ENCODE results near the gene SPHKAP.
"Not testable (repeated sequence)": the region's sequence is repeated elsewhere in the genome, so short reads cannot be mapped to it uniquely, and the experiment has no call there.

The SPHKAP gene, protein sequence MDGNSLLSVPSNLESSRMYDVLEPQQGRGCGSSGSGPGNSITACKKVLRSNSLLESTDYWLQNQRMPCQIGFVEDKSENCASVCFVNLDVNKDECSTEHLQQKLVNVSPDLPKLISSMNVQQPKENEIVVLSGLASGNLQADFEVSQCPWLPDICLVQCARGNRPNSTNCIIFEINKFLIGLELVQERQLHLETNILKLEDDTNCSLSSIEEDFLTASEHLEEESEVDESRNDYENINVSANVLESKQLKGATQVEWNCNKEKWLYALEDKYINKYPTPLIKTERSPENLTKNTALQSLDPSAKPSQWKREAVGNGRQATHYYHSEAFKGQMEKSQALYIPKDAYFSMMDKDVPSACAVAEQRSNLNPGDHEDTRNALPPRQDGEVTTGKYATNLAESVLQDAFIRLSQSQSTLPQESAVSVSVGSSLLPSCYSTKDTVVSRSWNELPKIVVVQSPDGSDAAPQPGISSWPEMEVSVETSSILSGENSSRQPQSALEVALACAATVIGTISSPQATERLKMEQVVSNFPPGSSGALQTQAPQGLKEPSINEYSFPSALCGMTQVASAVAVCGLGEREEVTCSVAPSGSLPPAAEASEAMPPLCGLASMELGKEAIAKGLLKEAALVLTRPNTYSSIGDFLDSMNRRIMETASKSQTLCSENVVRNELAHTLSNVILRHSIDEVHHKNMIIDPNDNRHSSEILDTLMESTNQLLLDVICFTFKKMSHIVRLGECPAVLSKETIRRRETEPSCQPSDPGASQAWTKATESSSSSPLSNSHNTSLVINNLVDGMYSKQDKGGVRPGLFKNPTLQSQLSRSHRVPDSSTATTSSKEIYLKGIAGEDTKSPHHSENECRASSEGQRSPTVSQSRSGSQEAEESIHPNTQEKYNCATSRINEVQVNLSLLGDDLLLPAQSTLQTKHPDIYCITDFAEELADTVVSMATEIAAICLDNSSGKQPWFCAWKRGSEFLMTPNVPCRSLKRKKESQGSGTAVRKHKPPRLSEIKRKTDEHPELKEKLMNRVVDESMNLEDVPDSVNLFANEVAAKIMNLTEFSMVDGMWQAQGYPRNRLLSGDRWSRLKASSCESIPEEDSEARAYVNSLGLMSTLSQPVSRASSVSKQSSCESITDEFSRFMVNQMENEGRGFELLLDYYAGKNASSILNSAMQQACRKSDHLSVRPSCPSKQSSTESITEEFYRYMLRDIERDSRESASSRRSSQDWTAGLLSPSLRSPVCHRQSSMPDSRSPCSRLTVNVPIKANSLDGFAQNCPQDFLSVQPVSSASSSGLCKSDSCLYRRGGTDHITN (N-terminal part only)

GRCh38 chr2:228181098-228182019 is at the start of gene SPHKAP:
Gene SPHKAP, minus strand, starts transcription at chr2:228181687. Its CDS starts 89 bp downstream, at chr2:228181598.
- DNase-seq = no peak

- DNase-seq = no peak
Observed at GRCh38 chr2:228227466-228227865, 46.0 kb upstream of the SPHKAP start.

- DNase-seq = no peak
Observed at GRCh38 chr2:228224410-228224809, 42.9 kb upstream of the SPHKAP start.

DNA sequence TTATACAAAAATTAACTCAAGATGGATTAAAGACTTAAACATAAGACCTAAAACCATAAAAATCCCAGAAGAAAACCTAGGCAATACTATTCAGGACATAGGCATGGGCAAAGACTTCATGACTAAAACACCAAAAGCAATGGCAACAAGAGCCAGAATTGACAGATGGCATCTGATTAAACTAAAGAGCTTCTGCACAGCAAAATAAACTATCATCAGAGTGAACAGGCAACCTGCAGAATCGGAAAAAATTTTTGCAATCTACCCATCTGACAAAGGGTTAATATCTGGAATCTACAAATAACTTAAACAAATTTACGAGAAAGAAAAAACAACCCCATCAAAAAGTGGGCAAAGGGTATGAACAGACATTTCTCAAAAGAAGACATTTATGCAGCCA is 37.1 kb upstream of the SPHKAP start:
- not testable (repeated sequence) for DNase-seq

- DNase-seq = no peak
Observed at GRCh38 chr2:228197504-228197903, 16.0 kb upstream of the SPHKAP start.

GRCh38 chr2:228180181-228181097 is 1.0 kb downstream of the SPHKAP start:
- no peak for DNase-seq

DNA sequence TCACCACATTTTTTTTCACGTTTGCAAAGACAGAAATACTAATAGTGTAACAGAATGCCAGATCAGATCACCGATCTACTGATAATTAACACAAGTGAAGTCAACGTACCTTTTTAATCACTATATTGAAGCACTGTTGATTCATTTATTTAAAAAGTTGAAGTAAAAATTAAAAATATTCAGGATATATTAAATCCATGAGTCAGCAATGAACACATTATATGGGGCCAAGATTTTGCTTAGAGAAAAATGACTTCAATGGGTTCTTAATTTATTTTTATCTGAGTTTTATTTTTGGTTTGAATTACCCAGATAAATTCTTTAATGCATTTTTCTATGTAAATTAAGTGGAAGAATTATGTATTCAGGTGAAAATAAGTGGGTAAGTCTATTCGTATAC is 14.2 kb downstream of the SPHKAP start:
- DNase-seq = no peak

DNA sequence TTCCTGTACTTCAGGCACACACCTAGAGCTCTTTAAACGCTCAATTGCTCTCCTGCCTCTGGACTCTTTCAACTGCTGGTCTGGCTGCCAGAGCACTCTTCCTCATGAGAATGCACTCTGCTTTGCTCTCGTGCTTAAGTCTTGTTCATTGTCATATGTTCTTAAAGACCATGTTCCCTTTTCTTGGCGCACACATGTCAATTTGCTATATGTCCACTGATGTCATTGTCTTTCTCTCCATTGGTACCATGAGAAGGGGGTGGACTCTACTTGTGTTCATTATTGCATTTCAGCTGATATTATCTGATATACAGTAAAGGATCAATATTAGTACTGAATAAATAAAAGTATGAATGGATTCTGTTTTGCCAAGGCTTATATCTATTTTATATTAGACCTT is 16.8 kb downstream of the SPHKAP start:
- no peak for DNase-seq

DNA sequence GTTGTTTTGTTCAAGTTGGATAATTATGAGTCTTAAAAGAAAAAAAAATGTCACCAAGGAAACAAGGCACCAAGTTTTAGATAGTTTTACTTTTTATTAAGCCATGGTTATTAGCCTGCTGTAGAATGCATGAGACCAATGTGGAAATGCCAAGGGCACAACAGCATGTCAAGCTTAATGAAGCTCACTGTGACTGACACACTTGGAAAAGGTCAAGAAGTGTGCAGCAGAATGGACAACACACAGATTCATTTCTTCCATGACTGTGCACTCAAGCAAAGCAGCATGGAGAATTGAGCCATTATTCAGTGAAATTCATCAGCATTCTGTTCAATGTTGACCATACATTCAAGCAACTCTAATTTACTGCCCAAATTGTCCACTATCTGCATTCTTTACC is 23.6 kb downstream of the SPHKAP start:
- DNase-seq = no peak

- DNase-seq = no peak
Observed at GRCh38 chr2:228144961-228145360, 36.5 kb downstream of the SPHKAP start.

GRCh38 chr2:228140934-228141528 is 40.5 kb downstream of the SPHKAP start:
- no peak for DNase-seq

GRCh38 chr2:228136027-228136426 is 45.5 kb downstream of the SPHKAP start:
- DNase-seq = no peak

DNA sequence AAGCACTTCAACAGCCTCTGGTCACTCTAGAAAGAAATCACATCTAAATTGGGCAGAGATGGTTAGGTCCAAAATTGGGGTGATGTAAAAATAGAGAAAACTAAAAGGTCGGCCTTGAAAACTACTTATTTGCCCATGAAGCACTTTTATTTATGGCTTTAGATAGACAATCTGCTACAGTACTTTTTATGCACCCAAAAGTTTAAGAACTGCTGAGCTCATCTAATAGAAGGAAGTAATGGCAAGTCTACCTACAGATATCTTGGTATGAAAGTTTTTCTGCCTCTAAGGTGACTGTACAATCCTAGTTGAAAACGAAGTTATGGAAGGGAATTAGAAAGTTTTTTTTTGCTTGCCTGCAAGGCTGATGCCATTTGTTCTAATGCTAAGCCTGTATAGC is 46.2 kb downstream of the SPHKAP start:
- DNase-seq = no peak

DNA sequence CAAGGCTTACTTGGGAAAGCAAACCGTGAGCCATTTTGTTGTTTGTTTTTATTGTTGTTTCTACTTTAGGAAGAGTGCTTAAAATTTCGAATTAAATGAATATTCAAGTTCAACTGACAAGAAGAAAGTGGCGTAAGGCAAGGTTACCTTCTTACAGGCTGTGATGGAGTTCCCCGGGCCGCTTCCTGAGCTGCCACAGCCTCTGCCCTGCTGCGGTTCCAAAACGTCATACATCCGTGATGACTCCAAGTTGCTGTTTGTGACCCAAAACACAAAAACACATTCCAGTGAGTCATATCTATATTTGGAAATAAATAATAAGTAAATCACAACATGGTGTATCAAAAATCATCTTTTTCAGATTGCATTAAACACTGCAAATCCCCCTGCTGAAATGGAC is 49.7 kb downstream of the SPHKAP start:
- DNase-seq = no peak

GRCh38 chr2:228126401-228126800 is 55.1 kb downstream of the SPHKAP start:
- DNase-seq = no peak

DNA sequence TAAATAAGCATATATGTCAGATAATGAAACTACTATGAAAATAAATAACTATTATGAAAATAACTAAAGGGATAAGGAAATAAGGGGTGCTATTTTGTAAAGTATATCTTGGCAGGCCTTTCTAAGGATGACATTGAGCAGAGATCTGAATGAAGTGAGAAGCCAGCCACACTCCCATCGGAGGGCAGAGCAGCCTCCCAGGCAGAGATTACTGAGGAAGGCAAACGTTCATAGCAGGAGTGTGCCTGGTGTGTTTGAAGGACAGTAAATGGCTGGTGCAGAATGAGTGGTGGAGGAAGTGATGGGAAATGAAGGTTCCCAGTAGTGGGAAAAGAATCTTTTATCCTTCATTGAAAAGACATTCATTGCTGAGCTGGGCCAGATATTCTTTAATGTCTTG is 62.5 kb downstream of the SPHKAP start:
- no peak for DNase-seq

DNA sequence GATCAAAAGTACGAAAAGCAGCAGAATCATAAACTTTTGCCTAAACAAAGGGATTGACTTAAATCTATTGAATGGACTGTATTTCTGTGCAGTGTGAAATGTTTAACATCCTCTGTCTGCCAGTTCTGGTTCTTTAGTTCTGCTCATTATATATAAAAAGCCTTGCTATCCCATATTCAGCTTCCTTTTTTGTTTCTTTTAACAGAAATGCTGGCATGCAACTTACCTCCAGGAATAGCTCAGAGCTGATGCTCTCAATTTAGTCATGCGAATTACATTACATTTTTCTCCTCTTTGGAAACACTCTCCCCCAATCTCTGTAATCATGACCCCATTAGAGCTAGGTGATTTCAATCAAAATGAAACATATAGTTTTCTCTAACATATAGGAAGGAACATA is 73.6 kb downstream of the SPHKAP start:
- no peak for DNase-seq

DNA sequence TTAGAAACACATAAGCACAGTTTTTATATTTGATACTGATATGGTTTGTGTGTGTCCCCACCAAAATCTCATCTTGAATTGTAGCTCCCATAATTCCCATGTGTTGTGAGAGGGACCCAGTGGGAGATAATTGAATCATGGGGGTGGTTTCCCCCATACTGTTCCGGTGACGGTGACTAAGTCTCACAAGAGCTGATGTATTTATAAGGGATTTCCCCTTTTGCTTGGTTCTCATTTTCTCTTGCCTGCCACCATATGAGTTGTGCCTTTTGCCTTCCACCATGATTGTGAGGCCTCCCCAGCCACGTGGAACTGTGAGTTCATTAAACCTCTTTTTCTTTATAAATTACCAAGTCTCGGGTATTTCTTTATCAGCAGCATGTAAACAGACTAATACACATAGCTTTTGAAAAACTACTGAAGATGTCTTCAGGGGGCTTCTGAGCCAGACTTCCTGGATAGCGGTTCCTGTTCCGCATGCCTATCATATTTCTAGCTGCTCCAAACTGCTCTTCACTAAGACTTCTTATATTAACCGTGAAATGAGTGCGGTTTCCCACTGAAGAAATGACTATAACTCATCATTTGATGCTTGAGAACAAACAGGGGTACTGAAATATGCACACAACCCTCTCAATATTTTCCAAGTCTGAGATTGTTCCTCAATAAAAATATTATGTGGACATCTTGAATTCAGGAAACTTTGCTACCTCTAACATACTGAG is 75.8 kb downstream of the SPHKAP start:
- no peak for DNase-seq

- no peak for DNase-seq
Observed at GRCh38 chr2:228104215-228104614, 77.3 kb downstream of the SPHKAP start.

DNA sequence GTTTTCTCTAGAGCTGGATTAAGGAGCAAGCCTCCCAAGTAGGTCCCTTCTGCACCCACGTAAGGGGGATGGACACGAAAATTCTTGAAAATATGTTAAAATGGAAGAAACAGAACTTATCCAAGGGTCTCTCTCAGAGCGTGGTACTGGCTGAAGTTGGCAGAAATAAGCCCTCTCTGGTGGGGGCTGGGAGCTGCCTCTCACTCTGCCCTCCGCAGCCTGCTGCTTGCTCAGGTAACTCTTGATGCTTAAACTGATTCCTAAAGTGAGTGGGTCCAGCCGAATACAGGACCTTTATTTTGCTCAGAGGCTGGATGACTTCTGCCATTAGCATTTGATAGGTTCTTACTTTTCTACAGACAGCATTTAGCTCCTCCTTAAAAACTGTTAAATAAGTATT is 78.1 kb downstream of the SPHKAP start:
- DNase-seq = no peak
